WTC11 (cell line): ENCODE data around the gene BMPR2. TPM values are rescaled to one million over a fixed set of nuclear protein-coding genes. Genes with fewer than 3 reads are reported as not detected.

ENCODE experiments used
- ATAC-seq: fragments of 200-7000 bp; cut with Tn5 transposase; 2 replicates; pipeline ENCODE4 v1.10.0; 2021; ENCODE audit warnings: mild to moderate bottlenecking, moderate library complexity
- CTCF ChIA-PET: fragments of 300-600 bp; sonication (Branson Sonifier 250); formaldehyde crosslinking; loops from one replicate; lab custom pipeline; 2021; ENCODE audit warnings: antibody characterized with exemption; lab: Charles Lee
- POLR2A ChIA-PET: fragments of 350-600 bp; sonication (Branson Sonifier 250); formaldehyde crosslinking; loops from one replicate; lab custom pipeline; 2021; ENCODE audit warnings: antibody characterized with exemption; lab: Charles Lee
- DNase-seq: peaks from one replicate; pipeline ENCODE4 v3.0.0; 2021; ENCODE audit warnings: low spot score
- H3K27ac Mint-ChIP-seq: 2 replicates; pipeline ENCODE4 v1.8.0; 2021; ENCODE audit warnings: mixed read lengths
- H3K27me3 Mint-ChIP-seq: 2 replicates; pipeline ENCODE4 v1.8.0; 2021; ENCODE audit warnings: low read depth, mild to moderate bottlenecking, moderate library complexity, mixed read lengths
- H3K36me3 Mint-ChIP-seq: 2 replicates; pipeline ENCODE4 v1.8.0; 2021; ENCODE audit warnings: mixed read lengths
- H3K4me1 Mint-ChIP-seq: 2 replicates; pipeline ENCODE4 v1.8.0; 2022; ENCODE audit warnings: mixed read lengths
- H3K4me3 Mint-ChIP-seq: 2 replicates; pipeline ENCODE4 v1.8.0; 2021; ENCODE audit warnings: mild to moderate bottlenecking, moderate library complexity, mixed read lengths
- H3K9me3 Mint-ChIP-seq: 2 replicates; pipeline ENCODE4 v1.8.0; 2021; ENCODE audit warnings: mixed read lengths
- ESRRA ChIP-seq: sonication (generic); formaldehyde crosslinking; IDR thresholded peaks from 2 replicates; pipeline ENCODE4 v1.8.1; 2022; ENCODE audit warnings: mild to moderate bottlenecking, missing genetic modification reagents, borderline replicate concordance
- GABPB1 ChIP-seq: sonication (generic); formaldehyde crosslinking; IDR thresholded peaks from 2 replicates; pipeline ENCODE4 v1.8.1; 2023; ENCODE audit warnings: mild to moderate bottlenecking, missing genetic modification reagents
- JAZF1 ChIP-seq: fragments of 250-450 bp; sonication (Bioruptor Pico); IDR thresholded peaks from 2 replicates; pipeline ENCODE4 v1.9.0; 2021; ENCODE audit warnings: moderate library complexity, mild to moderate bottlenecking, inconsistent platforms
- RELA ChIP-seq: sonication (generic); formaldehyde crosslinking; IDR thresholded peaks from 2 replicates; pipeline ENCODE4 v1.8.1; 2022; ENCODE audit warnings: missing genetic modification reagents, mild to moderate bottlenecking, borderline replicate concordance
- RORB ChIP-seq: fragments of 250-450 bp; sonication (Bioruptor Pico); IDR thresholded peaks from 2 replicates; pipeline ENCODE4 v1.9.0; 2021; ENCODE audit warnings: mild to moderate bottlenecking
- TEAD1 ChIP-seq: sonication (generic); formaldehyde crosslinking; IDR thresholded peaks from 2 replicates; pipeline ENCODE4 v1.8.0; 2022; ENCODE audit warnings: mild to moderate bottlenecking, missing genetic modification reagents
- ZBTB21 ChIP-seq: sonication (generic); formaldehyde crosslinking; IDR thresholded peaks from 2 replicates; pipeline ENCODE4 v1.8.1; 2023; ENCODE audit warnings: mild to moderate bottlenecking, missing genetic modification reagents, borderline replicate concordance
- total RNA-seq: library from RNA; stranded (reverse); gene quantifications from 3 replicates; pipeline ENCODE4 v1.2.3, GENCODE V29; 2021
- TF ChIP-seq, protein P1 (sequence below): fragments of 250-450 bp; sonication (Bioruptor Pico); conservative IDR thresholded peaks from 2 replicates; pipeline ENCODE4 v1.9.0; 2021; ENCODE audit warnings: mild to moderate bottlenecking
- TF ChIP-seq, protein P2 (sequence below): sonication (generic); formaldehyde crosslinking; IDR thresholded peaks from 2 replicates; pipeline ENCODE4 v1.8.0; 2022; ENCODE audit warnings: mild to moderate bottlenecking, missing genetic modification reagents
- TF ChIP-seq, protein P3 (sequence below): sonication (generic); formaldehyde crosslinking; IDR thresholded peaks from 2 replicates; pipeline ENCODE4 v1.8.0; 2023; ENCODE audit warnings: missing genetic modification reagents, mild to moderate bottlenecking, borderline replicate concordance
- TF ChIP-seq, protein P4 (sequence below): fragments of 200-600 bp; IDR thresholded peaks from 2 replicates; pipeline ENCODE4 v1.8.0; 2022; ENCODE audit warnings: antibody characterized with exemption
- TF ChIP-seq, protein P5 (sequence below): fragments of 250-450 bp; sonication (Bioruptor Pico); IDR thresholded peaks from 2 replicates; pipeline ENCODE4 v1.9.0; 2021; ENCODE audit warnings: mild to moderate bottlenecking

The BMPR2 gene
- total RNA-seq, 1 experiment from 2014 or later: 22.1 TPM

DNA sequence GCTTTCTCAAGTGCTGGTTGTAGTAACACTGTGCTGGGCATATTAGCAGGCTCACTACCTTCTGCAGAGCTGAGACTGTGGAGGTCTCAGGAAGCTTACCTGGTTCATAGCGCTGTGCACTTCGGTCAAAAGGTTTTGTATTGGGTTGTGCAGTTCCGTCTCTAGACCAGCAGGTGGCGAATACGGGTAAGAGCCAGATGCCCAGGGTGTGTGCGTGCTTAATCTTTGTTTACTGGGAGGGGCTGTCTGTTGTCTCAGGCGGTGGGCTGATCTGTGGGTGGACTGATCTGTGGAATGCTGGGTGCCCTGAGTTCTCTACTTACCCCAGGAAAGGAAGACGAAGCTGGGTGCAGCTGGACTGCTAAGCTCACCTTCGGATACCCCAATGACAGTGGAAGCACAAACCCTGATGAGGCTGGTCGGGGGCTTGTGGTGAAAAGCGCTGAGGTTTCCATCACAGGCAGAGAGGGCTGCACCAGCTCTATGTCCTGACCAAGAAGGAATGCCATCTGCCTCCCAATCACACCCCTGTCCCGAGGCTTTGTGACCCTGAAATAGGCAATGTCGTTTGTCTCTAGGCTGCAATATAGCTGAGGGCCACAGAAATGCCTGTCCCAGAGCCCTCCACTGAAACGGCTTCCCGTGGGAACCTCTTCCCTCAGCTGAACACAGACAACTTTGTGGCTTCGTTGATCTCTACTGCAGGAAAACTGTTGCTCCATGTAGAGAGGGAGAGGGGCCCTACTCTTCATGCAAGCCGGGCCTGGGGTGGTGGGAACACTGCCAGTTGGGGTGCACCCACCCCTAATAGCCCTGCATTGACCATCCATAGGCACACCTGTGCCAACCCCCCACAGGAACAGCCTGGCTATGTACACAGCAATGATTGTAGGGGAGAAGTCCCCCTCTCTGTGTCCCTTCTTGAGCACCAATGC, 212.8 kb downstream of the BMPR2 start:
- Mint-ChIP-seq H3K9me3 (peaks cover 3% of the 10 kb centered on the region), H3K27ac (no peak overlapping the region), H3K4me1 (peaks cover 17% of the 10 kb centered on the region), H3K27me3 (no peaks in the 10 kb centered on the region; the same call in 1 of the 2 replicates), H3K4me3 (peak overlapping the region; percentile 12), H3K36me3 (no peaks in the 10 kb centered on the region)
- TF ChIP-seq ZBTB21 (CRISPR knock-in tag) (no peak), ESRRA (CRISPR knock-in tag) (no peak), JAZF1 (no peak), RORB (CRISPR knock-in tag) (no peak), TEAD1 (CRISPR knock-in tag) (no peak), GABPB1 (CRISPR knock-in tag) (0 out of 2 replicates have a peak, but pooled peaks have one; percentile 14), RELA (no peak)
- TF ChIP-seq, protein P1, sequence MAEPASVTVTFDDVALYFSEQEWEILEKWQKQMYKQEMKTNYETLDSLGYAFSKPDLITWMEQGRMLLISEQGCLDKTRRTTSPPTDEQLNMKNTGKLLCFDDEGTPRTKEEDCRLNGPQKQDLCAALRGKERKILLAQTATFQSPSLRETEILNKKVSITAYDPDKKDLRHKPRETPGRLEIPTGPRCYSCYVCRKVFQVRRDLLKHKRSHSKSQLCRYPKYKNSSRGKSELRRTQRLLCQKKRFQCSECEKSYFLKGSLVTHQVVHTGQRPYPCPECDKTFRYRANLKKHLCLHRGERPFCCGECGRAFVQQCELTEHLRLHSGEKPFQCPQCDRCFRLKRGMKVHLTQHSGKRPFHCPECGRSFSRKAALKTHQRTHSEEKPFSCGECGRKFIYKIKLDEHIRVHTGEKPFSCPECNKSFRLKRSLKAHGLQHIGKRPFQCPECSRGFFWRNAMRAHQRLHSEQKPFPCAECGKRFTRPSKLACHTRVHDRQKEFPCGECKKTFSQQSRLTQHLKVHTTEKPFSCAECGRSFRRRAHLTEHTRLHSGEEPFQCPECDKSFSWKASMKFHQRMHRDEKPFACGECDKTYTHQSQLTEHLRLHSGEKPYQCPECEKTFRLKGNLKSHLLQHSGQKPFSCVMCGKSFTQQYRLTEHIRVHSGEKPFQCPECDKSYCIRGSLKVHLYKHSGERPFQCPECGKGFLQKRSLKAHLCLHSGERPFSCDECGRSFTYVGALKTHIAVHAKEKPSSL (CRISPR knock-in tag): no peak
- TF ChIP-seq, protein P2, sequence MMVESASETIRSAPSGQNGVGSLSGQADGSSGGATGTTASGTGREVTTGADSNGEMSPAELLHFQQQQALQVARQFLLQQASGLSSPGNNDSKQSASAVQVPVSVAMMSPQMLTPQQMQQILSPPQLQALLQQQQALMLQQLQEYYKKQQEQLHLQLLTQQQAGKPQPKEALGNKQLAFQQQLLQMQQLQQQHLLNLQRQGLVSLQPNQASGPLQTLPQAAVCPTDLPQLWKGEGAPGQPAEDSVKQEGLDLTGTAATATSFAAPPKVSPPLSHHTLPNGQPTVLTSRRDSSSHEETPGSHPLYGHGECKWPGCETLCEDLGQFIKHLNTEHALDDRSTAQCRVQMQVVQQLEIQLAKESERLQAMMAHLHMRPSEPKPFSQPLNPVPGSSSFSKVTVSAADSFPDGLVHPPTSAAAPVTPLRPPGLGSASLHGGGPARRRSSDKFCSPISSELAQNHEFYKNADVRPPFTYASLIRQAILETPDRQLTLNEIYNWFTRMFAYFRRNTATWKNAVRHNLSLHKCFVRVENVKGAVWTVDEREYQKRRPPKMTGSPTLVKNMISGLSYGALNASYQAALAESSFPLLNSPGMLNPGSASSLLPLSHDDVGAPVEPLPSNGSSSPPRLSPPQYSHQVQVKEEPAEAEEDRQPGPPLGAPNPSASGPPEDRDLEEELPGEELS (CRISPR knock-in tag): peak; percentile 68; the same call in 1 of the 2 replicates
- TF ChIP-seq, protein P3, sequence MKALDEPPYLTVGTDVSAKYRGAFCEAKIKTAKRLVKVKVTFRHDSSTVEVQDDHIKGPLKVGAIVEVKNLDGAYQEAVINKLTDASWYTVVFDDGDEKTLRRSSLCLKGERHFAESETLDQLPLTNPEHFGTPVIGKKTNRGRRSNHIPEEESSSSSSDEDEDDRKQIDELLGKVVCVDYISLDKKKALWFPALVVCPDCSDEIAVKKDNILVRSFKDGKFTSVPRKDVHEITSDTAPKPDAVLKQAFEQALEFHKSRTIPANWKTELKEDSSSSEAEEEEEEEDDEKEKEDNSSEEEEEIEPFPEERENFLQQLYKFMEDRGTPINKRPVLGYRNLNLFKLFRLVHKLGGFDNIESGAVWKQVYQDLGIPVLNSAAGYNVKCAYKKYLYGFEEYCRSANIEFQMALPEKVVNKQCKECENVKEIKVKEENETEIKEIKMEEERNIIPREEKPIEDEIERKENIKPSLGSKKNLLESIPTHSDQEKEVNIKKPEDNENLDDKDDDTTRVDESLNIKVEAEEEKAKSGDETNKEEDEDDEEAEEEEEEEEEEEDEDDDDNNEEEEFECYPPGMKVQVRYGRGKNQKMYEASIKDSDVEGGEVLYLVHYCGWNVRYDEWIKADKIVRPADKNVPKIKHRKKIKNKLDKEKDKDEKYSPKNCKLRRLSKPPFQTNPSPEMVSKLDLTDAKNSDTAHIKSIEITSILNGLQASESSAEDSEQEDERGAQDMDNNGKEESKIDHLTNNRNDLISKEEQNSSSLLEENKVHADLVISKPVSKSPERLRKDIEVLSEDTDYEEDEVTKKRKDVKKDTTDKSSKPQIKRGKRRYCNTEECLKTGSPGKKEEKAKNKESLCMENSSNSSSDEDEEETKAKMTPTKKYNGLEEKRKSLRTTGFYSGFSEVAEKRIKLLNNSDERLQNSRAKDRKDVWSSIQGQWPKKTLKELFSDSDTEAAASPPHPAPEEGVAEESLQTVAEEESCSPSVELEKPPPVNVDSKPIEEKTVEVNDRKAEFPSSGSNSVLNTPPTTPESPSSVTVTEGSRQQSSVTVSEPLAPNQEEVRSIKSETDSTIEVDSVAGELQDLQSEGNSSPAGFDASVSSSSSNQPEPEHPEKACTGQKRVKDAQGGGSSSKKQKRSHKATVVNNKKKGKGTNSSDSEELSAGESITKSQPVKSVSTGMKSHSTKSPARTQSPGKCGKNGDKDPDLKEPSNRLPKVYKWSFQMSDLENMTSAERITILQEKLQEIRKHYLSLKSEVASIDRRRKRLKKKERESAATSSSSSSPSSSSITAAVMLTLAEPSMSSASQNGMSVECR (CRISPR knock-in tag): no peak
- TF ChIP-seq, protein P4, sequence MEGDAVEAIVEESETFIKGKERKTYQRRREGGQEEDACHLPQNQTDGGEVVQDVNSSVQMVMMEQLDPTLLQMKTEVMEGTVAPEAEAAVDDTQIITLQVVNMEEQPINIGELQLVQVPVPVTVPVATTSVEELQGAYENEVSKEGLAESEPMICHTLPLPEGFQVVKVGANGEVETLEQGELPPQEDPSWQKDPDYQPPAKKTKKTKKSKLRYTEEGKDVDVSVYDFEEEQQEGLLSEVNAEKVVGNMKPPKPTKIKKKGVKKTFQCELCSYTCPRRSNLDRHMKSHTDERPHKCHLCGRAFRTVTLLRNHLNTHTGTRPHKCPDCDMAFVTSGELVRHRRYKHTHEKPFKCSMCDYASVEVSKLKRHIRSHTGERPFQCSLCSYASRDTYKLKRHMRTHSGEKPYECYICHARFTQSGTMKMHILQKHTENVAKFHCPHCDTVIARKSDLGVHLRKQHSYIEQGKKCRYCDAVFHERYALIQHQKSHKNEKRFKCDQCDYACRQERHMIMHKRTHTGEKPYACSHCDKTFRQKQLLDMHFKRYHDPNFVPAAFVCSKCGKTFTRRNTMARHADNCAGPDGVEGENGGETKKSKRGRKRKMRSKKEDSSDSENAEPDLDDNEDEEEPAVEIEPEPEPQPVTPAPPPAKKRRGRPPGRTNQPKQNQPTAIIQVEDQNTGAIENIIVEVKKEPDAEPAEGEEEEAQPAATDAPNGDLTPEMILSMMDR: peak; percentile 84
- TF ChIP-seq, protein P5, sequence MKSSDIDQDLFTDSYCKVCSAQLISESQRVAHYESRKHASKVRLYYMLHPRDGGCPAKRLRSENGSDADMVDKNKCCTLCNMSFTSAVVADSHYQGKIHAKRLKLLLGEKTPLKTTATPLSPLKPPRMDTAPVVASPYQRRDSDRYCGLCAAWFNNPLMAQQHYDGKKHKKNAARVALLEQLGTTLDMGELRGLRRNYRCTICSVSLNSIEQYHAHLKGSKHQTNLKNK (CRISPR knock-in tag): no peak
- ChIA-PET CTCF (interaction anchor here (0.5 to 5.0 kb wide), 32 partner anchors 10 to 1226 kb away, joined by 3 to 47 read pairs (median 4); partner anchors contain the start of genes FAM117B and WDR12), POLR2A (interaction anchor here (1.9 kb wide), 1 partner anchor 46 kb away, joined by 10 read pairs; the partner anchor contains the start of gene FAM117B)
- DNase-seq (peak; percentile 71), ATAC-seq (peak; percentile 97)
